ENCODE measurements around the gene NAALADL2. TPM values are rescaled to one million over a fixed set of nuclear protein-coding genes. Genes with fewer than 3 reads are reported as not detected.

The NAALADL2 gene
- total and polyA plus RNA-seq, 2 of the 4 experiments (the other 2 are of a cell fraction): 3.8 to 19.2 TPM

GRCh38 chr3:174815750-174816149 lies 43.4 kb upstream of the NAALADL2 start (continued):
- TF ChIP-seq CTCF (conservative IDR thresholded peaks at IDR 0.05; ENCODE audit: low read depth, low read length): no peak
- no peak for TF ChIP-seq FOS (IDR thresholded peaks at IDR 0.05; ENCODE audit: low read depth, low read length)
- no peak for TF ChIP-seq BHLHE40 (IDR thresholded peaks at IDR 0.05; ENCODE audit: low read depth, low read length)

- no peak overlapping the region for H2AFZ ChIP-seq (replicated peaks; ENCODE audit: low read length, poor library complexity)
- no peak overlapping the region for H2AK5ac ChIP-seq (ENCODE audit: low read depth, low read length)
- ChIA-PET POLR2A (ENCODE audit: unreplicated experiment) (no interaction called here), CTCF (no interaction called here)
- no peaks in the 10 kb centered on the region for H3K36me3 ChIP-seq (ENCODE audit: control insufficient read depth, insufficient read depth, low read length)
- DNase-seq (no peak), ATAC-seq (ENCODE audit: low read depth) (no peak)
- no peak overlapping the region for H3K4ac ChIP-seq (ENCODE audit: low read depth, low read length)
- no peak overlapping the region for H3K4me3 ChIP-seq (ENCODE audit: insufficient read depth, low read depth, low read length)
- H2BK5ac ChIP-seq (ENCODE audit: low read depth, low read length, poor library complexity, severe bottlenecking): no peak overlapping the region
- dilution Hi-C loops (cut with HindIII; ENCODE audit: low sequenced_read_pairs, unreplicated experiment) (no loop called here), intact Hi-C loops (cut with micrococcal nuclease) (no loop called here), in situ Hi-C loops (cut with MboI; ENCODE audit: low sequenced_read_pairs) (no loop called here)
- no peak overlapping the region for H3K56ac ChIP-seq (ENCODE audit: extremely low read depth, insufficient read depth, low read length)
- H3K27ac ChIP-seq (ENCODE audit: insufficient read depth, low read length): no peak overlapping the region
- no peak overlapping the region for H4K5ac ChIP-seq (ENCODE audit: low read depth, low read length)
- H3K4me1 ChIP-seq (ENCODE audit: control insufficient read depth, insufficient read depth, low read length): peaks cover 2% of the 10 kb centered on the region; the same call in 1 of the 2 replicates
- H2AK9ac ChIP-seq (replicated peaks; ENCODE audit: low read depth, low read length, poor library complexity): no peak overlapping the region
- H2BK20ac ChIP-seq (ENCODE audit: low read depth, low read length): no peak overlapping the region; the same call in 1 of the 2 replicates
- no peaks in the 10 kb centered on the region for H3K79me1 ChIP-seq (ENCODE audit: low read depth in 1 of 2, low read length in 2 of 2)
- no peak overlapping the region for H3K14ac ChIP-seq (replicated peaks; ENCODE audit: low read depth, low read length)
- H3K27me3 ChIP-seq (ENCODE audit: control insufficient read depth, insufficient read depth, low read length): no peaks in the 10 kb centered on the region
- no peak overlapping the region for H2BK15ac ChIP-seq (ENCODE audit: low read depth, low read length)
- no peak for TF ChIP-seq RCOR1 (IDR thresholded peaks at IDR 0.05; ENCODE audit: insufficient replicate concordance, low read length)
- no peak for TF ChIP-seq USF2 (IDR thresholded peaks at IDR 0.05; ENCODE audit: low read depth, low read length)
- TF ChIP-seq RAD21 (IDR thresholded peaks at IDR 0.05; ENCODE audit: low read length): no peak
- TF ChIP-seq NFE2L2 (IDR thresholded peaks at IDR 0.05; ENCODE audit: low read depth, low read length): no peak
- TF ChIP-seq ELK1 (IDR thresholded peaks at IDR 0.05; ENCODE audit: borderline replicate concordance, low read depth, low read length): no peak
- H3K9me3 ChIP-seq (ENCODE audit: control insufficient read depth, insufficient read depth, low read length): no peaks in the 10 kb centered on the region
- no peak overlapping the region for H3K18ac ChIP-seq (ENCODE audit: low read depth, low read length)
- H4K20me1 ChIP-seq (ENCODE audit: insufficient read depth, low read length): no peaks in the 10 kb centered on the region
- no peak overlapping the region for H4K8ac ChIP-seq (ENCODE audit: low read depth in 2 of 2, low read length in 2 of 2)
- no peak overlapping the region for H3K23ac ChIP-seq (ENCODE audit: low read depth, low read length)
- no peak overlapping the region for H2BK120ac ChIP-seq (ENCODE audit: low read depth, low read length)
- no CpG with 5 or more reads among the region's 1 CpG for WGBS, 2 experiments (ENCODE audit: extremely low coverage in 2 of 2, insufficient read length in 1 of 2)
- no peaks in the 10 kb centered on the region; the same call in 1 of the 2 replicates for H3K9me1 ChIP-seq (ENCODE audit: insufficient read depth, low read length)
- H3K9ac ChIP-seq (ENCODE audit: low read depth, low read length): no peak overlapping the region
- H4K91ac ChIP-seq (ENCODE audit: insufficient read depth, low read depth, low read length): no peak overlapping the region
- no TSS peak for BruUV-seq (replicated peaks)
- H3K4me2 ChIP-seq (ENCODE audit: low read depth, low read length): no peak overlapping the region
Measured at GRCh38 chr3:174820885-174821284, 38.2 kb upstream of the NAALADL2 start.

Data from IMR-90 (cell line).